Mesothelial cell of epicardium (in vitro differentiated cells): ENCODE data around the gene SLC22A2. TPM values are rescaled to one million over a fixed set of nuclear protein-coding genes. Genes with fewer than 3 reads are reported as not detected.

Experiments
- DNase-seq, 2 experiments: peaks; one replicate each; pipeline ENCODE4 v3.0.0; 2021; ENCODE audit warnings: low spot score in 2 of 2; ENCODE audit not compliant: unreplicated experiment in 2 of 2
- H3K27ac Mint-ChIP-seq: 2 replicates; pipeline ENCODE4 v1.8.0; 2021; ENCODE audit warnings: mixed read lengths
- H3K27me3 Mint-ChIP-seq: 2 replicates; pipeline ENCODE4 v1.8.0; 2021; ENCODE audit warnings: low read depth, mixed read lengths
- H3K36me3 Mint-ChIP-seq: 2 replicates; pipeline ENCODE4 v1.8.0; 2021; ENCODE audit warnings: mixed read lengths
- H3K4me1 Mint-ChIP-seq: 2 replicates; pipeline ENCODE4 v1.8.0; 2021; ENCODE audit warnings: mixed read lengths
- H3K4me3 Mint-ChIP-seq: 2 replicates; pipeline ENCODE4 v1.8.0; 2021; ENCODE audit warnings: mild to moderate bottlenecking, moderate library complexity, mixed read lengths
- H3K9me3 Mint-ChIP-seq: 2 replicates; pipeline ENCODE4 v1.8.0; 2021; ENCODE audit warnings: mixed read lengths
- CTCF ChIP-seq: fragments of 200-600 bp; sonication (generic); IDR thresholded peaks from one replicate; pipeline ENCODE4 v1.5.0; 2021; ENCODE audit warnings: antibody characterized with exemption; ENCODE audit not compliant: unreplicated experiment
- total RNA-seq: library from RNA; stranded (reverse); gene quantifications from 3 replicates; pipeline ENCODE4 v1.2.1, GENCODE V29; 2021

SLC22A2 gene
- total RNA-seq, 1 donor from 2014 or later: 0.07 TPM

GRCh38 chr6:160300076-160300695, 41.6 kb upstream of the SLC22A2 start:
- H3K27me3 Mint-ChIP-seq: no peaks in the 10 kb centered on the region
- no peak overlapping the region for H3K27ac Mint-ChIP-seq
- no peak overlapping the region for H3K4me3 Mint-ChIP-seq
- DNase-seq: no peak
- no peaks in the 10 kb centered on the region for H3K36me3 Mint-ChIP-seq
- H3K4me1 Mint-ChIP-seq: no peaks in the 10 kb centered on the region
- TF ChIP-seq CTCF: no peak
- H3K9me3 Mint-ChIP-seq: peaks cover 17% of the 10 kb centered on the region

GRCh38 chr6:160299559-160299958, 40.9 kb upstream of the SLC22A2 start:
- Mint-ChIP-seq H3K27ac (no peak overlapping the region), H3K9me3 (peaks cover 14% of the 10 kb centered on the region), H3K4me1 (no peaks in the 10 kb centered on the region), H3K27me3 (no peaks in the 10 kb centered on the region), H3K36me3 (no peaks in the 10 kb centered on the region), H3K4me3 (no peak overlapping the region)
- DNase-seq: no peak
- TF ChIP-seq CTCF: no peak

GRCh38 chr6:160298121-160298520, 39.5 kb upstream of the SLC22A2 start:
- H3K4me3 Mint-ChIP-seq: no peak overlapping the region
- DNase-seq: no peak
- peaks cover 8% of the 10 kb centered on the region for H3K9me3 Mint-ChIP-seq
- H3K4me1 Mint-ChIP-seq: no peaks in the 10 kb centered on the region
- no peaks in the 10 kb centered on the region for H3K36me3 Mint-ChIP-seq
- no peak overlapping the region for H3K27ac Mint-ChIP-seq
- no peak for TF ChIP-seq CTCF
- no peaks in the 10 kb centered on the region for H3K27me3 Mint-ChIP-seq

GRCh38 chr6:160297310-160297709, 38.7 kb upstream of the SLC22A2 start:
- H3K27me3 Mint-ChIP-seq: no peaks in the 10 kb centered on the region
- no peak for DNase-seq
- H3K9me3 Mint-ChIP-seq: peaks cover 3% of the 10 kb centered on the region
- no peaks in the 10 kb centered on the region for H3K4me1 Mint-ChIP-seq
- no peak overlapping the region for H3K27ac Mint-ChIP-seq
- H3K36me3 Mint-ChIP-seq: no peaks in the 10 kb centered on the region
- no peak overlapping the region for H3K4me3 Mint-ChIP-seq
- TF ChIP-seq CTCF: no peak

- H3K4me3 Mint-ChIP-seq: no peak overlapping the region
- no peaks in the 10 kb centered on the region for H3K9me3 Mint-ChIP-seq
- H3K36me3 Mint-ChIP-seq: no peaks in the 10 kb centered on the region
- no peak overlapping the region for H3K27ac Mint-ChIP-seq
- no peaks in the 10 kb centered on the region for H3K4me1 Mint-ChIP-seq
- no peaks in the 10 kb centered on the region for H3K27me3 Mint-ChIP-seq
- DNase-seq: no peak
- TF ChIP-seq CTCF: no peak
These were observed 35.2 kb upstream of the SLC22A2 start for GRCh38 chr6:160293844-160294243.
